GM19468 (cell line): ENCODE results near the gene CCDC27.
"Not testable (repeated sequence)": the region's sequence is repeated elsewhere in the genome, so short reads cannot be mapped to it uniquely, and the experiment has no call there.

Experiments used
- ATAC-seq: cut with Tn5 transposase; IDR thresholded peaks from one replicate; pipeline ENCODE4 v1.9.1; 2021; ENCODE audit warnings: mild to moderate bottlenecking, moderate library complexity, moderate number of reproducible peaks; ENCODE audit not compliant: unreplicated experiment; ENCODE audit errors: extremely low read depth

CCDC27 gene

DNA sequence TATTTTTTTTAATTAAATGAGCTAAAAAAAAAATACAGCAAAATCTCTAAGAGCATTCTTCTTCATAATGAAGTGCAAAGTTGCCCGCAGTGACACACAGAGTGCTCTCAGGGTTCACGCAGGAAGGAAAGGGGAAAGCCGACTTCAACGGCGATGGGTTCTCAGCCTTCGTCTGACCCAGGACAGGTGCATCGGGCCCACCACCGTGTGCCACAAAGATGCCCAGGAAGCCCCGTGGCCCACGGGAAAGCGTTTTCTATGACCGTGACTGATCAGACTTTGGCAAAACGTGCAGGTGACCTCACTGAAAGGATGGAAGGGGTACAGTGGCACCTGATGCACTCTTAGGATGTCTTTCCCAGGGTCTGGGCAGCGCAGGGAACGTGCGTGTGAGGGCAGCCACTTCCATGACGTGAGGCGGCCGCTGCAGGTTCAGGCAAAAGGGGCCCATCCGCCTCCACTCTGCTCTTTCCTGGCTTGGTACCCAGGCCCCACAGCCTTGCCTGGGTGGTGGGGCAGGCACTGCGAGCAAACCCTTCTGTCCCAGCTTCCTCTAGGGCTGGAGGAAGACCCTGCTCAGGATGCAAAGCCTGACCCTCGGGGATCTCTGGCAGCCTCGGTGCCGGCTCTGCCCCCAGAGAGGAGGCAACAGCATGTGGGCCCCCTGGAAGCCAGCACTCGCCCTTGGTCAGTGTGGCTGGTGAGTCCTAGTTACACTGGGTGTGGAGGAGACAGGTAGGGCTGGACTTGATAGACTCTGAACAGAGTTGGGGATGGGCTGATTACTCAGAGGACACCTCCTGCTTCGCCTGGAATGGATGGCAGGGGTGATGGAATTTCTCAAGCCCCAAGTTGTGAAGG is 35.7 kb downstream of the CCDC27 start:
- ATAC-seq: no peak

DNA sequence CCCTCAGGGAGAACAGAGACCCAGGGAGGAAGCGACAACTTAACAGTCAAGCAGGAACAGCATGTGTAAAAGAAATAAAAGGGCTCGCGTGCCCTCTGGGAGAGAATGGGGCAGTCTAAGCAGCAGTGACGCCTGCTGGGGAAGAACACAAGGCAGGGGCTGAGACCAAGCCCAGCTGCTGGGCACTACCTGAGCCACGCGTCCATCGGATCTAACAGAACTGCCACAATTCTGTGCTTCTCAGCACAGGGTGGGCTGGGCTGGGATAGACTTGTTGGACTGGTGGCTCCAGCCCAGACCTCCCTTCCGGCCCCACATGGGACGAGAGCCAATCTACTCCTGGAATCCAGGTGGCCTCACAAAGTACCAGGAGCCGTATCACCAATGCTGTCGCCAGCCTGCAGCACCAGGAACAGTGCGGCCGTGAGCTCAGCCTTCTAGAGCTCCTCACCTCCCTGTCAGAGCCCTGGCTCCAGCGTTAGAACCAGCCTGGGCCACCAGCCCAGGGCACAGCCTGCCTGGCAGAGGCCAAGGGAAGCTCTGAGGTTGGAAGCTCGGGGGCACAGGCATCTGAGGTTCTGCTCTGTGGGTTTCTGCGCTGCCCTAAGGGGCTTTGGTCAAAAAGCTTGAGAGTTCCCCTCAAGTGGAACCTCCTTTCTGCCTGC is 36.6 kb downstream of the CCDC27 start:
- no peak for ATAC-seq

DNA sequence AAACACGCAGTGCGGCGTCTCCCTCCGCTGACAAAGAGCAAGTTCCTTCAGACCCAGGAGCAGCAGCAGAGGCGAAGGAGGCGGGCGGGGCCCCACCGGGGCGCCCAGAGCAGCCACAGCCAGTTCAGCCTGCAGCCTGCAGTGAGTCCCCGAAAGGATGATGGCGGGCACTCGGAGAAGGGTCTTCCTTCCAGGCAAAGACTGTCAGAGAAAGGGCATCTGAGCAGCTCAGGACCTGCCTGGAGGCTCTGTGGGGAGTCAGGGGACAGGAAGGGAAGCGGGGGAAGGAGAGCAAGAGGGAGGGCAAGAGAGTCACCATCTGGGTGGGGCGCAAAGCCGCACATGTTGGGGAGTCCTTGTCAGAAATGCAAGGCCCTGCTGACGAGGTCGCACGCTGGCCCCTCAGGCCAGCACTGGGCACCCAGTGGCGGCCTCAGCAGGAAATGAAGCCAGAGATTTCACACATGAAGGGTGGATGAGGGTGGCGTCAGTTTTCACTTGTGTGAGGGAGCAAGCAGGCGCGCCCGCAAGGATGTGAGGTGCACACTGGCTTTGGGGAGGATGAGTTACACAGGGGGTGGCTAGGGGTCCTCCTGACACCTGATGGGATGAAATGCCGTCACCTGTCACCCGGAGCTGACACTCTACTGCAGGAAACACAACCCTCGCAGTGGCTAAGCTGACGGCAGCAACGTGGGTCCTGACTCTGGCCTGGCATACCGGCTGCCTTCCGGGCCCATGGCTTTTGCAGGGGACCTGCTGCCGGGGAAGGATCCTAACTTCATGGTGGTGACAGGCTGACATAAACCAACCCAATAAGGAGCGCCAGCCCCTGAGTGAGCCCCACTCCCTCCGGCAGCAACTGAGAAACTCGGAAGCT is 37.4 kb downstream of the CCDC27 start:
- no peak for ATAC-seq

DNA sequence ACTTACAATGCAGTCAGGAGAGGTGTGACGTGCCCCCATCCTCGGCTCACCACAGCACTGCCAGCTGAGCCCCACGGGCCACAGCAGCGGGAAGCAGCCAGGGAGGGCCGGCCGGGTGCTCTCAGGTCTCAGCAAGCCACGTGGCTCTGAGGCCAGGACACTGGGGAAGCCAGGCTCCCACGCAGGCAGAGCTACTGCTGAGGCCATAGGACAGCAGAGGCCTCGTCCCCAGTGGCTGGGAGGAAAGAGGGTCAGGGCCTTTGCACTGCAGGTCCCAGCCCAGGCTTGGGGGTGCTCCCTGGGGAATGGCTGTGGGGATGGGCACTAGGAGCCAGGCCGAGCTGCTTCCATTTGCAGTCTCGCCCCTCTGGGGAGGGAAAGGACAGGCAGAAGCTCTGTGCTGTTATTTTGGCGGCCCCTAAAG is 38.3 kb downstream of the CCDC27 start:
- ATAC-seq: no peak

DNA sequence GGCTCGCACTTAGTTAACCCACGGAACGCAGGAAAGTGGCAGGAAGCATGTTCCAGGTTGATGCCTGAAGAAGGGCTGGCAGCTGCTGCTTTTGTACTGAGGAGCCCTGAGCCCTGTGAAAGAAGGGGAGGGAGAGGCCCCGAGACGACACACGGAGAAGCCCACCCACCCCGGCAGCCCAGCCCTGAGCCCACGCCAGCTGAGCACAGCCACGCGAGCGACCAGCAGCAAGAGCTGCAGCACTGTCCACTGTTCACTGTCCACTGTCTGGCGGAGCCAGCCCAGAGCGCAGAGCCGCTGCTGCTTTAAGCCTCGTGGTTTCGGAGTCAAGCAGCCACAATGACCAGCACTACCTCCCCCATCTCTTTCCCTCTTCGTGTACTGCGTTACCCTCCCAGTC is 38.7 kb downstream of the CCDC27 start:
- no peak for ATAC-seq

DNA sequence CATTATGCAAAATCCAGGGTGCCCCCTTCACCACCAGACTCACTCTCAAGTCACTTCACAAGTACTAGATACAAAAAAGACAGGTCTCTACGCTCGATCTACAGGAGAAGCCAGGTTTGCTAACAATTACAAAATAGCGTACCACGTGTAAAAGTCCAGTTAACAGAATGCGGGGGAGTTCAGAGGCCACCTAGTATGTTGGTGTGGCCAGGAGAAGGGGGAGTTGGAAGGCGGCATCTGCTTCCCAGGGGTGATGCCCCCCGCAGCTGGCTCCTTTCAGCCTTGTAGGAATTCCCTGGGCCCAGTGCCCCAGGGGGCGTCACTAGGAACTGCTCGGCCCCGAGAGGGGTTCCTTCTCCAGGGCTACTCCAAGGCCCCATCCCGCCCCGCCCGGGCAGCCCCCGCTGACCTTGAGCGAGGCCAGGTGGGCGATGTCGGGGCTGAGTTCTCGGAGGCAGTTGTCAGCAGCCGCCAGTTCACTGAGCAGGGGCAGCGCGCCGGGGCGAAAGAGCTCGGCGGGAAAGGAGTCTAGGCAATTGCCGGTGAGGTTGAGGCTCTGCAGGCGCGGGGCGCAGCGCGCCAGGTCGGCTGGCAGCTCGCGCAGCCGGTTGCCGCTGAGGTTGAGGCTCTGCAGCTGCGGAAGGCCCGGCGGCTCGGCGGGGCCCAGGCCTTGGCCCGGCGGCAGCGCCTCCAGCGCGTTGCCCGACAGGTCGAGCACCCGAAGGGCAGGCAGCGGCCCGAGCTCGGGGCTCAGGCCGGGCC is 43.4 kb downstream of the CCDC27 start:
- ATAC-seq: no peak

DNA sequence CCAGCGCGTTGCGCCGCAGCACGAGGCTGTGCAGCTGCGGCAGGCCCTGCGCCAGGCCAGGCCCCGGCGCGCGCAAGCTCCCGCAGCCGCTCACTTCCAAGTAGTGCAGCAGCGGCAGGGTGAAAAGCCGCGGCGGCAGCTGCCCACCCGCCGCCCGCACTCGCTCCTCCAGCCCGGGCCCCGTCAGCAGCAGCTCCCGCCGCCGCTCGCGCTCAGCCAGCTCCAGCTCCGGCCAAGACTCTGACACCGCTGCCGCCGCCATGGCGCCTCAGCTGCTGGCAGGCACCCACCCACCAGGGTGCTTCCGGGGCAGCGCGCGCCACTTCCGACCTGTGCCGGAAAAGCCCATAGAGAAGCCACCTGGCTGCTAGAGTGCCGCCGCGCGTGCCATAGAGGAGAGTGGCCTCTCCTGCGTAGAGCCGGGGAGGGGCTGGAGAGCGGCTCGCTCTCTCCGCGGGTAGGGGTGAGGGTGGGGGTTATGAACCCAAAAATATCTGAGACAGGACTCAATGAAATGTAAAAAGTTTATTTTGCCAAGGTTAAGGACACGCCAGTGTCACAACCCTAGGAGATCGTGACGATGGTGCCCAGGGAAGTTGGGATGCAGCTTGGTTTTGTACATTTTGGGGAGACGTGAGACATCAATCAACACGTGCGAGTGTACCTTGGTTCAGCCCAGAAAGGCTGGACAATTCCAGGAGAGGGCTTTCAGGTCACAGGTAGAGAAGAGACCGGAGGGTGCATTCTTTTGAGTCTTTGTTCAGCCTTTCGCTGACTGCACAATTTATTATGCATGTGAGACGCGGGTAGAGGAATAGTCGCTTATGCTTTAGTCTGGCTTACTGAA is 44.2 kb downstream of the CCDC27 start, which contains the start of gene LRRC47:
TSS of gene LRRC47 (minus strand) at position 284 of the 847 bp plus-strand sequence. CDS start at position 262, 22 bp downstream.
- peak; percentile 93 for ATAC-seq

DNA sequence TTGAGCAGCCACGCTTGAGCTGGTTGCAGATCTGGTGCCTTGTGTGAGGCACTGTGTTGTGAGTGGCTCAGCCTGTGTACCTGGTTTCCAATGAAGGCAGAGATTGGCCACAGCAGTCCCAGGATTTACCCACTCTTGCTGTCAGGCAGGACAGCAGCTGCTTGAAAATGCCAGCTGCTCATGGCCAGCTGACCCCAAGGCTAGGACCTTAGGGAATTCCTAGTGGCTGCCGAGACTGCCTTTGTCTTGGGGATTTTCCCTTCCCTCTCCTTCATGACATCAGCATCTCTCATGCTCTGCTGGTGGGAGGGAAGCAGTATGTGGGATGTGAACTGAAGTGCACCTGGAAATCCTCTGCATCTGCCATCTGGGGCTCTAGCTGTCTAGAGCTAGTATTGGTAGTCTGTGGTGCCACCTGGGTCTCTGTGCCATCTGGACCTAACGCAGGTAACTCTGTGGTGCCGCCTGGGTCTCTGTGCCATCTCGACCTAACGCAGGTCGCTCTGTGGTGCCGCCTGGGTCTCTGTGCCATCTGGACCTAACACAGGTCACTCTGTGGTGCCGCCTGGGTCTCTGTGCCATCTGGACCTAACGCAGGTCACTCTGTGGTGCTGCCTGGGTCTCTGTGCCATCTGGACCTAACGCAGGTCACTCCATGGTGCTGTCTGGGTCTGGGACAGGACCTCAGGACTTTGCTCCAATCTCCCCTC is 47.9 kb downstream of the CCDC27 start:
- no peak for ATAC-seq

DNA sequence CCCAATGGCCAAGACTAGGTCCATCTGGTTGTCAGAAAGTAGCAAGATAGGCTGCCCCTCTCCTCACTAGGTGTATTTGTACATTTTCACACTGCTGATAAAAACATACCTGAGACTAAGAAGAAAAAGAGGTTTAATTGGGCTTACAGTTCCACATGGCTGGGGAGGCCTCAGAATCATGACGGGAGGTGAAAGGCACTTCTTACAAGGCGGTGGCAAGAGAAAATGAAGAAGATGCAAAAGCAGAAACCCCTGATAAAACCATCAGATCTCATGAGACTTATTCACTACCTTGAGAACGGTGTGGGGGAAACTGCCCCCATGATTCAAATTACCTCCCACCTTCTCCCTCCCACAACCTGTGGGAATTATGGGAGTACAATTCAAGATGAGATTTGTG is 48.5 kb downstream of the CCDC27 start:
- not testable (repeated sequence) for ATAC-seq

DNA sequence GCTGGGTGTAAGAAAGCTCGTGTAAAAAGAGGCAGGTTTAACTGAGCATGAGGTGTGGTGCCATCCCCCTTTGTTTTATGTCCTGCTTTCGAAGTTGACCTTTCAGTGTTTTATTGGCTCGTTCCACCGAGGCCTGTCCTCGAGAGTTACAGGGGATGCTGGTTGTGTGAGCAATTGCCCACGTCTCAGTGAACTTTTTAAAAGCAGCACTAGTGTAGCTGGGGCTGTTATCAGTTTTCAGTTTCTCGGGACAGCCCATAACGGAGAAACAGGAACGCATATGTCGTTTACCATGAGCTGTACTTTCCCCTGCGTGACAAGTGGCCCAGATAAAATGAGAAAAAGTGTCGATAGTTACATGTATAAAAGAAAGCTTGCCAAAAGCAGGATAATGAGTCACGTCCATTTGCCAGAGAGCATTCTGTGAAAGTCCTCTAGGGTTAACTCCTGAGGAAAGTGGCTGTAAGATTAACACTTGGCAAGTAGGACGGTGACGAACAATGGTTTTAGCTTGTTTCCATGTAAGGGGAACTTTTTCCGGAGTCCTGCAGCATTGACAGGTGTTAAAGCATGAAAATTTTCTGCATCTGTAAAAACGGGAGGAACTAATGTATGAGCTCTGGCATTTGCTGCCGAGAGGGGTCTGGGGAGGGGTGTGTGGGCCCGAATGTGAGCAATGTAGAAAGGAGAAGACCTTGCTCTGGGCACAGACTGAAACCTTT is 51.8 kb downstream of the CCDC27 start:
- ATAC-seq: no peak

DNA sequence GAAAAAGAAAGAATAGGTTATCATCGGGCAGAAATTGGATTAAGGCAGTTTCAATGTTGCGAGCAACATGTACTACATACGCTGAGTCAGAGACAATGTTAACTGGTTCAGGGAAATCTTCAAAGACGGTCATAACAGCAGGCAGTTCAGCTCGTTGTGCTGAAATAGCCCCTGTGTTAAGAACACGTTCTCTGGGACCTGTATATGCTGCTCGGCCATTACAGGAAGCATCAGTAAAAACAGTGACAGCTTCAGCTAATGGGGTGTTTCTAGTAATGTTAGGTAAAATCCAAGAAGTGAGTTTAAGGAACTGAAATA is 52.3 kb downstream of the CCDC27 start:
- not testable (repeated sequence) for ATAC-seq

DNA sequence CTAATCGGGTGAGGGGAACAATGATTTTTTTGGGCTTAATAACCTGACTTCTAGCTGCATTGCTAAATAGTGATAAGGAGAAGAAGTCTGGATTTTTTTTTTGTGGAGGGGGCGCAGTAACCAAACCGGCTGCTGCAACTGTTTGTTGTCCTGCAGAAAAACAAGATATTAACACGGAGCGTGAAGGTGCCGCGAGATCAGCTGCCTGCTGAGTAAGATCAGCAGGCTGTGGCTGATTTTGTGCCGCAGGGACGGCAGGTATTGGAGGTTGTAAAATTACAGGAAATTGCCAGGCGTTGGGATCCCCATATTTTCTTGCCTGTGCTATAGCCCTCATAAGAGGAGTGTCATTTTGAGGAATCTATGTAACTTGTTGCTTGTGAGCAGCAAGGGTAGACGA is 52.8 kb downstream of the CCDC27 start:
- no peak for ATAC-seq

DNA sequence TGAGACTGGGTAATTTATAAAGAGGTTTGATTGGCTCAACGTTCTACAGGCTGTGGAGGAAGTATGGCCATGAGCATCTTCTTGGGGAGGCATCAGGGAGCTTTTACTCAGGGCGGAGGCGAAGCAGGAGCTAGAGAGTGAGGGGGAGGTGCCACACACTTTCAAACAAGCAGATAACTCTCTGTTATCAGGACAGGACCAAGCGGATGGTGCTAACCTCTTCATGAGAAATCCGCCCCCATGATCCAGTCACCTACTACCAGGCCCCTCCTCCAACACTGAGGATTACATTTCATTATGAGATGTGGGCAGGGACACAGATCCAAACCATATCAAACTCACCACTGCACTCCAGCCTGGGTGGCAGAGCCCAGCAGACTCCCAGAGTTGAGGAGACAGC is 55.5 kb downstream of the CCDC27 start:
- no peak for ATAC-seq

DNA sequence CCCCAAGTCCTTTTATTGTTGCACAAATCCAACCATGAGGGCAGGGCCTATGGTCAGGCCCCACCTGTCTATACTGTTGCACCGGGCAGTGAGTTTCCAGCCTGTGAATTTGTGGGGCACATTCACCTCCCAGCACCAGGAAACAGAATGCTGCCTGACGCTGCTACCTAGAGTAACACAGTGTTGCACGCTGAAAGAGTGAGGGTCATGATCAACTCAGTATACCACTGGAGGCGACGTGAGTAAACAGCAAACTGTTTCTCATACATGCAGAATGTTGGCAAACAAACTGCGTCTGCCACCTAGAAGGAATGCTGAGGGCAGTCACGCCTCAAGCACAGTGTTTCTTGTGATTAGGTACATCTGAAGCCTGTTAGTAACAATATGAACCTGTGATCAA is 57.4 kb downstream of the CCDC27 start:
- no peak for ATAC-seq

DNA sequence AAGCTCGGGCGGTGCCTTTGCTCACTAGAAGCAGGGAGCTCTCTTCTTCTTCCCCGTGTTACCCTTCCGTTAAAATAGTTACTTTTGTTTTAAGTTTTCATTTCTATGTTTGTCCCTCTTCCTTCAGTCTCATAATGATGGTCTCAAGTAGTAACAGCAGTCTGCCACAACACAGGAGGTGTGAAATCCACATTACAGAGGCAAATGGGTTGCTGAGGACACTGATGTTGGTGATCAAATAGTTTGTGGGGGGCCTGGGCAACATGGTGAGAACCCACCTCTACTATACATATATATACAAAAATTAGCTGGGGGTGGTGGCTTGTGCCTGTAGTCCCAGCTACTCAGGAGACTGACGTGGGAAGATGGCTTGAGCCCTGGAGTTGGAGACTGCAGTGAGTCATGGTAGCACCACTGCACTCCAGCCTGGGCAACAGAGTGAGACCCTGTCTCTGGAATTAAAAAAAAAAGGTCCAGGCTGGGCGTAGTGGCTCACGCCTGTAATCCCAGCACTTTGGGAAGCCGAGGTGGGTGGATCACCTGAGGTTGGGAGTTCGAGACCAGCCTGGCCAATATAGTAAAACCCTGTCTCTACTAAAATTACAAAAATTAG is 58.0 kb downstream of the CCDC27 start:
- not testable (repeated sequence) for ATAC-seq

DNA sequence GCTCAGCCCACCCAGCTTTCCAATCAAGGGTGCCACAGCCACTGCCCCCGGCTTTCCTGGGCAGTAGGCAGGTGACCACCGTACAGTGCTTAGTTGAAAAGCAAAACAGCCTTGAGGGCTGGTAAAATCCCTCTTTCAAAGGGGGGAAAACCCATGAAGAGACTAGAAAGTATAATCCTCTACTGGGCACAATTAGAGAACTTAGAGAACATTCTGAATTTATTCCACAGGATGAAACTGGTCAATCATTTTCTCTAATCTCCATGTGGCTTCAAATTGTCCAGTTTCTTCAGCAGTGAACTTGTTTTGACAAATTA is 59.3 kb downstream of the CCDC27 start:
- no peak for ATAC-seq

DNA sequence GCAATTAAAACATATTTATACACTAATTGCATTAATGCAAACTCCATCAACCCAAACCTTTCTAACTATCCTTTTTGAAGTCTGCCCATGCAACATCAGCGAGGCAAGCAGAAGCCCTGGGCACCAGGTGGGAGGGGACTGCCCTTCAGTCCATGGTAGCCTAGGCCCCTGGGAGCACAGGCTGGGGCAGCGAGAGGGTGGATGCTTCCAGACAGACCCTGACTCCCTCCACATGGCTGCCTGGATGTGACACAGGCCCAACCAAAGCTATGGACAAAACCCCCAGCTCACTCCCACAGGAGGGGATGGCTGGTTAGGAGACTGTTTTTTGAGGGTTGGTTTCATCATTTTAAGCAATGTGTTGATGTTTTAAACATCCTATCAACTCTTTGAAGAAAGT is 61.8 kb downstream of the CCDC27 start:
- ATAC-seq: no peak
